NCI-H146 treated with DMSO at 0.1 percent for 48 hours (cell line): Measurements from ENCODE around the gene DNAAF8.

ENCODE experiments used
- DNase-seq: peaks from one replicate; lab custom pipeline; 2025; ENCODE audit not compliant: unreplicated experiment; lab: John Stamatoyannopoulos, UW

Gene DNAAF8

DNA sequence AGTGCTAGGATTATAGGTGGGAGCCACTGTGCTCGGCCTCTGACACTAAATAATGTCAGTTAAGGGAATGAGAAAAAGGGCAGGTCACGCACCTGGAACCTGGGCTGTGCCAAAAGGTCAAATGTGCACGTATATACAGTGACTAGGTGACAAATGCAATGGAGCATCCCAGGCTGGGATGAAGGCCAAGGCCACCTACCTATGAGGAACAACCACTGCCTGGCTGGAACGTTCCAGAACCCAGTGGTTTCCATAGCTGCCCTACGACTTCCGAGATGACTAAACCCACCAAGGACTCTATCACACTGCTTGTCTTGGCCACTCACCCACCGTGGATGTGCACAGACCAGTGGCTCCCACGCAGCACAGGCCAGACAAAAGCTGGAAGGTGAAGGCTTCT lies 16.6 kb downstream of the DNAAF8 start:
- no peak for DNase-seq

DNA sequence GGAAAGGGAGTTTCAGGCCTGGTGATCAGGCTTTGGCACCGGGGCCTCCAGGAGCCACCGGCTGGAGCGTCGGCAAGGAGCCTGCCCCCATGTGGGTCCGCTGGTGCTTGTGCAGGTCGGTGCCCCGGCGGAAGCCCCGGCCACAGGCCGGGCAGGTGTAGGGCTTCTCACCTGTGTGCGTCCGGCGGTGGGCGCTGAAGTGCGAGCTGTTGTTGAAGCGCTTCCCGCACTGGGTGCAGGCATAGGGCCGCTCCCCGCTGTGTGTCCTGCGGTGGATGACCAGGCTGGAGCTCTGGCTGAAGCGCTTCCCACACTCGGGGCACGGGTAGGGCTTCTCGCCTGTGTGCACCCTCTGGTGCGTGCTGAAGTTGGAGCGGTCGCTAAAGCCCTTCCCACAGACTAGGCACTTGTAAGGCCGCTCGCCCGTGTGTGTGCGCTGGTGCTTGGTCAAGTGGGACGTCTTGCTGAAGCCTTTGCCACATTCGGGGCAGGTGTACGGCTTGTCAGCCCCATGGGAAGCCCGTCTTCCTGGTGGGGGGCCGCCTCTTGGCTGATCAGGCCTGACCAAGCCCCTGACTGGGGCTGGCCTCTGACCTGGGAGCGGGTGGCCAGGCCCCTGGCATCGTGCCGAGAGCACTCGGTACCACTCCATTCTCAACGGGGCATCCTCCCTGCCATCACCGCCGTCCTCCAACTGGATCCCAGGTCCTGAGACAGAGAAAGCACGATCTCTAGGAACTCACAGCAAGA lies 18.2 kb downstream of the DNAAF8 start:
- DNase-seq, result no peak

DNA sequence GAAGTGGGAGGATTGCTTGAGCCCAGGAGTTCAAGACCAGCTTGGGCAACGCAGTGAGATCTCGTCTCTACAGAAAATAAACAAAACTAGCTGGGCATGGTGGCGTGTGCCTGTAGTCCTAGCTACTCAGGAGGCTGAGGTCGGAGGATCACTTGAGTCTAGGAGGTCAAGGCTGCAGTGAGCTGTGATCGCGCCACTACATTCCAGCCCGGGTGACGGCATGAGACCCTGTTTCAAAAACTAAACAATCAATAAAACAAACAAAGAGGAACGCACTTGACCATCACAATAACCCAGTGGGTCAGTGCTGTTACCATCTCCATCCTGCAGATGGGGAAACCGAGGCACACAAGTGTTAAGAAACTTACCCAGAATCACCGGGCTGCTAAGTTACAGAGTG lies 18.9 kb downstream of the DNAAF8 start:
- no peak for DNase-seq

DNA sequence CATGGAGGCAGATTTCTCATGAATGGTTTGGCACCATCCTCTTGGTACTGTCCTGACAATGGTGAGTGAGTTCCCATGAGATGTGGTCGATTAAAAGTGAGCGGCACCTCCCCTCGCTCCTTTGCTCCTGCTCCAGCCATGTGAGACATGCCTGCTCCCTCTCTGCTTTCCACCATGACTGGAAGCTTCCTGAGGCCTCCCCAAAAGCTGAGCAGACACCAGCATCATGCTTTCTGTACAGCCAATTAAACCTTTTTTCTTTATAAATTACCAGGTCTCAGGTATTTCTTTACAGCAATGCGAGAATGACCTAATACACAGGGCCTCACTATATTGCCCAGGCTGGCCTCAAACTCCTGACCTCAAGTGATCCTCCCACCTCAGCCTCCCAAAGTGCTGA lies 20.5 kb downstream of the DNAAF8 start:
- DNase-seq, result no peak

DNA sequence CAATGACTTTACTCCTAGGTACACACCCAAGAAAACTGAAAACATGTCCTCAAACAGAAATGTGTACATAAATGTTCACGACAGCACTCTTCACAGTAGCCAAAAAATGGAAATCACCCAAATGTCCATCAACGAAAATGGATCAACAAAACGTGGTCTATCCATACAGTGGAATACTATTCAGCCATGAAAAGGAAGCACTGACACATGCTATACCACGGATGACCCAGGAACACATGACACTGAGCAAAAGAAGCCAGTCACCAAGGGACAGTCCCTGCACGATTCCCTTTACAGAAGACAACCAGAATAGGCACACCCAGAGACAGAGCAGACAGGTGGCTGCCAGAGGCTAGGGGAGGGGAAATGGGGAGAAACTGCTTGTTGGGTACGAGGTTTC lies 21.4 kb downstream of the DNAAF8 start:
- DNase-seq, result no peak

DNA sequence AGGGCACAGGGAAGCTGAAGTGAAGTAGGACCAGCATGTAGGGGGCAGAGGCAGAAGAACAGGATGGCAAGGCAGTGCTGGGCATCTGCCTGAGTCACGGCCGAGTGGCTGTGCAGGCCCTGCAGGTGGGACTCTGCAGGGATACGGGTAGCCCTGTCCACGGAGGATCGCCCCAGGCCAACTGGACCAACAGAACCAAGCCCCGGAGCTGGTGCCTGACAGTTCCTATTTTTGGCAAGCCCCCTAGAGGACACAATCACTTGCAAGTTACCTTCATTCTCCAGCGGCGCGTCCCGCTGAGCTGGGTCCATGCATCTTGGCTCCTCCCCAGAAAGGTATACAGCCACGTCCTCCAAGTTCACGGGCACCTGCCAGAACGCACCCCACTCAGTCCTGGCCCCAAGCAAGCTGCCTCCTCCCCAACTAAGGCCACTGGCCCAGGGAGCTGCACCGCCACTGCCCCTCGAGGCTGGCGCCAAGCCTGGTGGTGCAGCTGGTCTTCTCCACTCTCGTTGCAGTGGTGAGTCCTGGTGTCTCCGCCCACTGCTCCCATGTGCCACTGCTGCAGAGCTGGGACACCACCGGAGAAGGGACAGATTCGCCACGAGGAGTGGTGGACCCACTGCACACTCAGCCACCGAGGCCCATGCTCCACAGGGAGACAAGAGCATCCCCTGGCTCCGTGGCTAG lies 26.0 kb downstream of the DNAAF8 start:
- DNase-seq, result no peak

DNA sequence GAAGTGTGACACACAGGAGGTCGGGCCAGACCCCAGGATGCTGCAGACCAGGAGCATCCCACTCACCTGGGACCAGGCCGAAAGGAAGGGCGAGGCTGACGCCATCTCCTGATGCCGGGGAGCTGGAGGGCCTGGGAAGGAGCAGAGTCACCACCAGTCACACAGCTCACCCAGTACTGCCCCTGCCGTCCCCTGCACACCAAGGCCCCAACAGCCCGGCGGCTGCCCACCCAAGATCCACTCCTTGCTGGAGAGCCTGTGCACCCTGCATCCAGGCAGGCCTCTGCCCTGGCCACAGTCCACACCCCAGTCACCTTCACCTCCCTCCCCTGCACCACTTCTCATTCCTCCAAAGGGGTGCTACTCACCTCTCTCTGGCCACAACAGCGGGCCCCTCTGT lies 27.9 kb downstream of the DNAAF8 start:
- DNase-seq, result no peak

DNA sequence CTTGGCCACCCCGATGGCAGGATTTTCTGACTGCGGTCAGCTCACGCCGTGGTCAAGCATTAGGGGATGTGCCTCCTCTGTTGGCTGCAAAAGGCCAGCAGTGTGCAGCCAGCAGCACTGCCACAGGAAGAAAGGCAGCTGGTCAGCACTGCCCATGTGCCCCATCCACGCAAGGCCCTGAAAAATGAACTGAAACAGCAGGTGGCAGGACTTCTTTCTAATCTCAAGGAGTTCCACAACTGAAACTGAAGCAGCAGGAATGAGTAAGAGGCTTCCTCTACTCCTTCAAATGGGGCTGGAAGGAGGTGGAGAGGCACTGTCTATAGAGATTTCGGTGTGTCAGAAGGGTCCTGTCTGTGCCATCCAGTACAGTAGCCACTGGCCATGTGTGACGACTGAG lies 29.5 kb downstream of the DNAAF8 start:
- DNase-seq, result no peak

DNA sequence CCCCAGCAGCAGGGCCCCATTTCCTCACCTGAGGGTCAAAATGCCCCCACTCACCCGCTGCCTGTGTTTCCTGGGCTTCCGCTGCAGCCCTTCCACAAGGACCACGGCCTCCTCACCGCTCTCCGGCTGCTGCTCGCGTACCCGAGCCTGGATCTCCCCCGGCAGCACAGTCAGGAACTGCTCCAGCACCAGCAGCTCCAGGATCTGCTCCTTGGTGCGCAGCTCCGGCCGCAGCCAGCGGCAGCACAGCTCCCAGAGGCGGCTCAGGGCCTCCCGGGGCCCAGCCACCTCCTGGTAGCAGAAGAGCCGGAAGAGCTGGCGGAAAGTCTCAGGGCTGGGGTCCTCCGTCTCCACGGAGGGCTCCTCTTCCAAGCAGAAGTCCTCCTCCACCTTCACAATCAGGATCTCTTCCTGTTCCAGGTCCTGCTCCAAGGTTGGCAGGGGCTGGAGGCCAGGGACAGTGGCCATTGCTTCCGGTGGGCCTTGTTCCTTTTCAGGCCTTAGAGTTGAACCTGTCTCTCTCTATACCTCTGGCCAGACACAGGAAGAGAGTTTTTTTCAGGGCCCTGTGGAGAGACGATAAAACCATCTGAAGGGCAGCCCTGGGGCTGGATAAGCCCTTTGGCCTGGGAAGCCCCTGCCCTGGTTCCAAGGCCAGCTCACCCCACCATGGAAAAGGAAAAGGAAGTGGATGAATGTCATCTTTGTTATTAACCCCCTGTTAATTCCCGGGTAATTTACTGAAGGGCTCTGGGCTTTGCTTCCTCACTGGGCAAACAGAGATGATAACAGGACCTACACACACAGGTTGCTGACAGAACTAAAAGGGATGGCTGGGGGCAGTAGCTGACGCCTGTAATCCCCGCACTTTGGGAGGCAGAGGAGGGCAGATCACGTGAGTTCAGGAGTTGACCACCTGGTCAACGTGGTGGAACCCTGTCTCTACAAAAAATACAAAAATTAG lies 31.5 kb downstream of the DNAAF8 start:
- DNase-seq, result peak; percentile 9

DNA sequence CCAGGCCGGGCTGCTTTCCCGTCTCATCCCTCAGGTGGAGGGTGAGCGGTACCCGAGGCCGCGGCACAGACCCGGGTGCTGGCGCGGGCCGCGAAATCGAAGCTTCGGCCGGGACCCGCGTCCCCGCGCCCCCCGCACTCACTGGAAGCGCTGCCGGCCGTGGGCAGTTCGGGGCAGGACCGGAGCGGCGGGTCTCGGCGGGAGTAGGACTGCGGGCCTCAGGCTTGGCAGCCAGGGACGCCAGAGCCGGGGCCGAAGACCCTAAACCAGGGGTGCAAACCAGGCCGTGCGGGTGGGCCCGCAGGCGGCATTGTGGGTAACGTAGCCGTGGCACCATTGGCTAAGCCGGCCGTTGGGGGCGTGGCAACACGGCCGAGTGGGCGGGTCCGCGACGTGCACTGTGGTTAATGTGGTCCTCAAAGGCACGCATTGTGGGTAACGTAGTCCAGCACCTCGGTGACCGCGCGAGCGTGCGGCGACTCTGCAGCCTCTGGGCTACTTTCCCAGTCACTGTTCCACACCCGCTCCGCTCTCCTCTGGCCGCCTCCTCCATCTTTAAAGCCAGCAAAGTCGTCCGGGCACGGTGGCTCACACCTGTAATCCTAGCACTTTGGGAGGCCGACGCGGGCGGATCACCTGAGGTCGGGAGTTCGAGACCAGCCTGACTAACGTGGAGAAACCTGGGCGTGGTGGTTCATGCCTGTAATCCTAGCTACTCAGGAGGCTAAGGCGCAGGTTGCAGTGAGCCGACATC lies 32.7 kb downstream of the DNAAF8 start, which contains the start of gene ZNF500:
TSS of gene ZNF500 (minus strand) at position 288 of the 754 bp plus-strand sequence. CDS start 1,184 bp downstream, outside the sequence.
- peak; percentile 96 for DNase-seq

DNA sequence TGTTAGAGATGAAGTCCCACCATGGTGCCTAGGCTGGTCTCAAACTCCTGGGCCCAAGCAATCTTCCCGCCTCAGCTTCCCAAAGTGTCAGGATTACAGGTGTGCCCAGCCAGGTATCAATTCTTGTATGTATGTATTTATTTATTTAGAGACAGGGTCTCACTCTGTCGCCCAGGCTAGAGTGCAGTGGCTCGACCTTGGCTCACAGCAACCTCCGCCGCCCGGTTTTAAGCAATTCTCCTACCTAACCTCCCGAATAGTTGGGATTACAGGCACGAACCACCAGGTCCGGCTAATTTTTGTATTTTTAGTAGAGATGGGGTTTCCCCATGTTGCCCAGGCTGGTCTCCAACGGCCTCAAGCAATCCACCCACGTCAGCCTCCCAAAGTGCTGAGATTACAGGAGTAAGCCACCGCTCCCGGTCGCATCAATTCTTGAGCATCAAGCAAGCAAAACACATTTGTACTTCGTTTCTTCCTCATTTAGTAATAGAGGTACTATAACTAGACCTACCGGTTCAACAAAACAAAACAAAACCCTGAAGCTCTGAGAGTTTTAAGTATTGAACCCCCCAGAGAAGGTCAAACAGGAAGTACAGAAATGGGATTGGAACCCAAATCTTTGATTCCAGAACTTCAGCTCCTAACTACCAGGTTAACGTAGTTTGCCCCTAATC lies 33.7 kb downstream of the DNAAF8 start:
- peak; percentile 74 for DNase-seq

DNA sequence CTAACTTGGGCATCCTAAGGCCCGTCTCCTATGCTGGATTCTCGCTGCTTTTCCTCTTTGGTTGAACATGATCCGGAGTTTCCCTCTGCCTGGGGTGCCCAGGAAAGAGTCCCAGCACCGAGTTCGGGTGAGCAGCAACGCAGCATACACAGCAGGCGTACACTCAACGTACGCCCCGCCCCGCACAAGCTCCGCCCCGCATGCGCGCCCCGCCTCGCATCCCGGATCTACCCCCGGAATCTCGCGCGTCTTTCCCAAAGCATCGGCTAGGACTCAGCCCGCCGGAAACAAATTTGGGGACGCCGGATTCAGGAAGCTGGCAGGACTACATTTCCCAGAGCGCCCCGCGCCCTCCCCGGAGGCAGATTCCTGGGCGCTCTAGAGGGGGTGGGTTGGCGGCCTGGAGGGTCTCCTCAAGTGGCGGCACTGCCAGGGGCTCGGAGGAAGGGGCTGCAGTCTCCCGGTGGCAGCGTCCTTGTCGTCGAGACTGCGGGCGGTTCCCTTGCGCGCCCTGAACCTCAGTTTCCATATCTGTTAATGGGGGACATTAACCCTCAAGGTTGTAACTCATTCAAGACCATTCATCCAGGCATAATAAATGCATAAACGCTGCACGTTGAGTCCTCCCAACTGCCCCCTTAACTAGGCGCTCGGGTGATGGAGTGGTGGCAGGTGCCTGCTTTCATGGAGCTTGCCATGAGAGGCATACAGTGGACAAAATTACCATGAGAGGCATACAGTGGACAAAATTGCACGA lies 34.4 kb downstream of the DNAAF8 start:
- peak; percentile 90 for DNase-seq

DNA sequence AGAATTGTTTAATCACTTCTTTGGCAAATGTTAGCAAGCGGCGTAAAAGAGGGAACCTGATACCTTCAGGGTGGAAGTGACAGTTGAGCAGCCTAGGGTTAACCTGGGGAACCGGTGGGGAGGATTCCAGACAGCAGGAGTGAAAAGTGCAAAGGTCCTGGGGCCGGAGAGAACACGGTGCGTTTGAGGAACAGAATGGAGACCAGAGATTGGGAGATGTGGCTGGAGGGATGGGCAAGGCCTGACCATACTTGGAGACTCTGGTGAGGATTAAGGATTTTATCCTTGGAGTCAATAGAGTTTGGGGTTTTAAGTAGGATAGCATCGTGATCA lies 34.9 kb downstream of the DNAAF8 start:
- peak; percentile 8 for DNase-seq

DNA sequence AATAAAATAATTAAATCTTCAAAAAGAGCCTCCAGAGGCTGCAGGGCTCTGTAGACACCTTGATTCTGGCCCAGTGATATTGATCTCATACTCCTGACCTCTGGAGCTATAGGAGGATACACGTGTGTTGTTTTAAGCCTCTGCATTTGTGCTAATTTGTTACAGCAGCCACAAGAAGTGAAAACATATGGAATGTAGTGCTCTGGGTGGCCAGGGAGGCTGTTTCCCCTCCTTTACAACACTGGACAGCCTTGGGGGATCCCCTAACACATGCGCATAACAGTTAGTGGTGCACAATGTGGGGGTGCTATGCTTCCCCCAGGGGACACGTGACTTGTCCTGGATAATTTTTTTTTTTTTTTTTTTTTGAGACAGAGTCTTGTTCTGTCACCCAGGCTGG lies 37.3 kb downstream of the DNAAF8 start:
- DNase-seq, result no peak

DNA sequence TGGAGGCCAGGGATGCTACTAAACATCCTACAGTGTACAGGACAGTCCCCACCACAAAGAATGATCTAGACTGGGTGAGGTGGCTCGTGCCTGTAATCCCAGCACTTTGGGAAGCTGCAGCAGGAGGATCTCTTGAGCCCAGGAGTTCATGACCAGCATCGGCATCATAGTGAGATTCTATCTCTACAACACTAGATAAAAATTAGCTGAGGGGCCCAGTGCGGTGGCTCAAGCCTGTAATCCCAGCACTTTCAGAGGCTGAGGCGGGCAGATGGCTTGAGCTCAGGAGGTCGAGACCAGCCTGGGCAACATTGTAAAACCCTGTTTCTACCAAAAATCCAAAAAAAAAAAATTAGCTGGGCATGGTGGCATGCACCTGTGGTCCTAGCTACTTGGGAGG lies 38.0 kb downstream of the DNAAF8 start:
- DNase-seq, result no peak

DNA sequence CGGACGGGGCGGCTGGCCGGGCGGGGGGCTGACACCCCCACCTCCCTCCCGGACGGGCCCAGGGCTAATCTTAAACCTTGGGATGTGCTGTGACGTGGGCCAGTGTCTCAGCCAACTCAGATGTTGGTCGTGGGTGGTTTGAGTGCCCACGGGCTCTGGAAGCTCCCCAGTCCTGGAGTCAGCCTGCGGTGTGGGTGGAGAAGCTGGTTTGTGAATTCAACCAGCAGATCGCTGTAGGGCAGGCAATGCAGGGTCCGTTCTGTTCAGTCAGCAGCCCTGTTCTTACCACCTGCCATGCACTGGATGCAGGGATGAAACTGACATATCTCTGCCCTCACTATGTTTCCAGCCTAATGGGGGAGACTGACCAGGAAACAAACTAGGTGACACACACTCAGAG lies 40.7 kb downstream of the DNAAF8 start:
- no peak for DNase-seq

DNA sequence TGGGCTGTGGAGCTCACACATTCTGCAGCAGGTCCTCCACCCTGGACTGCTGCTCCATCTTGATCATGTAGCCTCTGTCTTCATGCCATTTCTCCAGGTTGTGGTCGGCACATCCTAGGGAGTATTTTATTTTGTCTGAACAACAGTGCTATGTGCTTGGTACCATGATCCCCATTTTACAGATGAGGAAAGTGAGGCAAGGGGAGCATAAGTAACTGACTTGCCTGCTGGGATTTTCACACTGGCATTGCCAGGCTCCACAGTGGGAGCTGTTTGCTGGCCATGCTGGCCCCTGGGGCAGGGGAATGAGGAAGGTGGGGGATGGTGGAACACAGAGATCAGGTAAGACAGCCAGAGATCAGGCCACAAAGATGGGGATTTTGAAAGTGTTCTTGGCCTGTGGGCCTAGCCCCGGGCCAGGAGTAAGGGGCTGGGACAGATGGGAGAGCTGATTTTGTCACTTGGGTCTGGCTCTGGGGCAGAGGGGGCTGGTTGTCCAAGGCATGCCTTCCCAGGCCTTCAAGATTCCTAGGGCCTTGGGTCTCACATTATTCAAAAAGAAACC lies 41.9 kb downstream of the DNAAF8 start:
- no peak for DNase-seq

DNA sequence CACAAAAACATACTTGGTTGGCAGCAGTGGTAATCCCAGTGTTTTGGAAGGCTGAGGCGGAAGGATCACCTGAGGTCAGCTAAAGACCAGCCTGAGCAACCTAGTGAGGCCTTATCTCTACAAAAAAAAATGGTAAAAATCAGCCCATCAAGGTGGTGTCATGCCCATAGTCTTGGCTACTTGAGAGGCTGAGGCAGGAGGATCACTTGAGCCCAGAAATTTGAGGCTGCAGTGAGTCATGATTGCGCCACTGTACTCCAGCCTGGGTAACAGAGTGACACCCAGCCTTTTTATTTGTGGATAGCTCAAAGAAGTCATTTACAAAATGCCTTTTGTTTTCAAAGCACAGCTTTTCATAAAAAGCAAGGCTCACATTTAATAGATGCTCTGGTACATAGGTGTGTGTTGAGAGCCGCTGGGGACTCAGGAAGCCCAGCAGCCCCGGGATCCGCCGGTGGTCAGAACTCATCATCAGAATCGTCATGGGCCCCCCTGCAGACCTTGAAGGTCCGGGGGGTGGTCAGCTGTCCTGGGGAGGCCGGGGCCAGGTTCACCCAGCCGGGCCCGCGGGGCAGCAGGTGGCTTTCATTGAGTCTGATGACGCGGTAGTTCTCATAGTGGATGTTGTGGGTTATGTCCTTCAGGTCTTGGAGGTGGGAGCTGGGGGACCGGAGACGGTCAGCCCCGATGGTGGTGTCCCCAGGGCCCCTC lies 43.2 kb downstream of the DNAAF8 start:
- no peak for DNase-seq

DNA sequence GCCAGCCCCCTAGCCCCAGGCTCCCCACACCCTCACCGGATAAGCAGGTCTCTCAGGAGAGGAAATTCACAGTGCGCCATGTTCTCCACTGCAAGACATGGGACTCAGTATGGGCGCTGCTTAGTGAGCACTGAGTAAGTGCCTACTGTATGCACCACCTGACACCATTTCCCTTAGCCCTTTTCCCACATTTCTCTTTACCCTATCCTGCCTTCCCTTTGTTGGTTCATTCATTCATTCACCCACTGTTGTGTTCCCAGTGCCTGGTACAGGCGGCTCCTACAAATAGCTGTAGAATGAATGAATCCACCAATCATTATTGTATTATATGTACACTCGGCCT lies 43.7 kb downstream of the DNAAF8 start:
- no peak for DNase-seq
